Measurements from ENCODE around the gene CCSER2. TPM values are rescaled to one million over a fixed set of nuclear protein-coding genes. Genes with fewer than 3 reads are reported as not detected.
A peak's percentile ranks its signal among the peaks of the same experiment; 100 is the strongest.

CCSER2 gene
- total and polyA plus RNA-seq, 2 donors (not counting 1 experiment from before 2014, with no cell fraction given) = 6.0 to 45.9 TPM

- peaks cover 42% of the 10 kb centered on the region for H4K20me1 ChIP-seq (ENCODE audit: control insufficient read depth, insufficient read depth, low read length, poor library complexity, severe bottlenecking)
- ChIA-PET CTCF (interaction anchor here (0.9 to 1.2 kb wide), 2 partner anchors 14 to 24 kb away, joined by 3 read pairs; no protein-coding TSS in a partner anchor), POLR2A (no interaction called here)
- peaks cover 0 to 5% of the 10 kb centered on the region in 2 donors for H3K4me1 ChIP-seq (ENCODE audit: control insufficient read depth in 2 of 2, insufficient read depth in 2 of 2, low read length in 2 of 2)
- TF ChIP-seq EZH2 (IDR thresholded peaks at IDR 0.05; ENCODE audit: borderline replicate concordance, insufficient read depth, low read depth, low read length, poor library complexity, severe bottlenecking) (no peak), CTCF (IDR thresholded peaks at IDR 0.05) (no peak)
- no peak overlapping the region for H3K4me3 ChIP-seq (ENCODE audit: control extremely low read depth in 1 of 5, extremely low read depth in 1 of 5, insufficient read depth in 1 of 5, low read depth in 2 of 5, low read length in 4 of 5)
- no peak overlapping the region for H3K4me2 ChIP-seq (replicated peaks; ENCODE audit: low read depth, low read length, poor library complexity, severe bottlenecking)
- ATAC-seq (ENCODE audit: low read depth) = no peak
- H3K79me2 ChIP-seq (ENCODE audit: control insufficient read depth, insufficient read depth, low read length) = peaks cover 31% of the 10 kb centered on the region
- Mint-ChIP-seq H3K4me1 (peaks cover 41% of the 10 kb centered on the region), H3K27ac (no peak overlapping the region), H3K4me3 (no peak overlapping the region), H3K9me3 (ENCODE audit: insufficient read depth) (no peaks in the 10 kb centered on the region), H3K27me3 (no peaks in the 10 kb centered on the region)
- no peak overlapping the region for H2AFZ ChIP-seq (ENCODE audit: insufficient read depth, low read depth, low read length, poor library complexity, severe bottlenecking)
- no CpG with 5 or more reads among the region's 1 CpG for WGBS (ENCODE audit: insufficient coverage)
- no peak overlapping the region for H3K27ac ChIP-seq (ENCODE audit: low read length in 2 of 2)
- H3K9me3 ChIP-seq (ENCODE audit: control extremely low read depth in 1 of 3, control insufficient read depth in 2 of 3, insufficient read depth in 1 of 3, low read length in 2 of 3) = no peaks in the 10 kb centered on the region
- no peaks in the 10 kb centered on the region for H3K36me3 ChIP-seq (replicated peaks in 1 of 2; ENCODE audit: control extremely low read depth in 1 of 2, control insufficient read depth in 1 of 2, extremely low read depth in 1 of 2, insufficient read depth in 2 of 2, low read length in 1 of 2)
- no peaks in the 10 kb centered on the region for H3K27me3 ChIP-seq (replicated peaks in 1 of 4; ENCODE audit: control extremely low read depth in 1 of 4, control insufficient read depth in 3 of 4, insufficient read depth in 4 of 4, low read length in 3 of 4)
- H3K9ac ChIP-seq (ENCODE audit: low read length) = no peak overlapping the region
- intact Hi-C loops (cut with micrococcal nuclease) = no loop called here
- DNase-seq = no peak
These were observed 30.4 kb downstream of the CCSER2 start for GRCh38 chr10:84358743-84359142.

- Mint-ChIP-seq H3K4me3 (no peak overlapping the region), H3K9me3 (ENCODE audit: insufficient read depth) (no peaks in the 10 kb centered on the region), H3K27me3 (no peaks in the 10 kb centered on the region), H3K4me1 (peaks cover 38% of the 10 kb centered on the region), H3K27ac (peak overlapping the region; percentile 37)
- intact Hi-C loops (cut with micrococcal nuclease) = no loop called here
- TF ChIP-seq EZH2 (IDR thresholded peaks at IDR 0.05; ENCODE audit: borderline replicate concordance, insufficient read depth, low read depth, low read length, poor library complexity, severe bottlenecking) = no peak
- no peak for TF ChIP-seq CTCF (IDR thresholded peaks at IDR 0.05)
- Histone ChIP-seq H3K4me1 (ENCODE audit: control insufficient read depth in 2 of 2, insufficient read depth in 2 of 2, low read length in 2 of 2) (peaks cover 0 to 5% of the 10 kb centered on the region in 2 donors), H3K9me3 (ENCODE audit: control extremely low read depth in 1 of 3, control insufficient read depth in 2 of 3, insufficient read depth in 1 of 3, low read length in 2 of 3) (no peaks in the 10 kb centered on the region), H3K4me3 (ENCODE audit: control extremely low read depth in 1 of 5, extremely low read depth in 1 of 5, insufficient read depth in 1 of 5, low read depth in 2 of 5, low read length in 4 of 5) (no peak overlapping the region), H3K36me3 (replicated peaks in 1 of 2; ENCODE audit: control extremely low read depth in 1 of 2, control insufficient read depth in 1 of 2, extremely low read depth in 1 of 2, insufficient read depth in 2 of 2, low read length in 1 of 2) (no peaks in the 10 kb centered on the region), H2AFZ (ENCODE audit: insufficient read depth, low read depth, low read length, poor library complexity, severe bottlenecking) (no peak overlapping the region), H3K79me2 (ENCODE audit: control insufficient read depth, insufficient read depth, low read length) (peaks cover 19% of the 10 kb centered on the region), H3K27me3 (replicated peaks in 1 of 4; ENCODE audit: control extremely low read depth in 1 of 4, control insufficient read depth in 3 of 4, insufficient read depth in 4 of 4, low read length in 3 of 4) (no peaks in the 10 kb centered on the region), H3K27ac (ENCODE audit: low read length in 2 of 2) (no peak overlapping the region), H4K20me1 (ENCODE audit: control insufficient read depth, insufficient read depth, low read length, poor library complexity, severe bottlenecking) (peaks cover 30% of the 10 kb centered on the region), H3K9ac (ENCODE audit: low read length) (no peak overlapping the region), H3K4me2 (replicated peaks; ENCODE audit: low read depth, low read length, poor library complexity, severe bottlenecking) (no peak overlapping the region)
- POLR2A ChIA-PET = no interaction called here
- DNase-seq = no peak
- ATAC-seq (ENCODE audit: low read depth) = no peak
- CTCF ChIA-PET = interaction anchor here (2.8 kb wide), 1 partner anchor 9 kb away, joined by 13 read pairs; no protein-coding TSS in a partner anchor
- WGBS (ENCODE audit: insufficient coverage) = 20% methylated on average over 1 of the region's 6 CpGs
These were observed 32.4 kb downstream of the CCSER2 start for GRCh38 chr10:84360637-84361365.
